PC-3 (cell line): ENCODE data around the gene HSD17B3. TPM values are rescaled to one million over a fixed set of nuclear protein-coding genes. Genes with fewer than 3 reads are reported as not detected.

Source experiments
- ATAC-seq: fragments of 200-7000 bp; cut with Tn5 transposase; 2 replicates; pipeline ENCODE4 v1.9.1; 2020; ENCODE audit warnings: mild to moderate bottlenecking, moderate library complexity
- BruUV-seq: library from RNA; stranded (reverse); fragments of 400-500 nt; replicated peaks from 2 replicates; lab custom pipeline; 2021; lab: Mats Ljungman, UMichigan
- CTCF ChIA-PET: fragments of 300-600 bp; sonication (Branson Sonifier 250); formaldehyde crosslinking; loops from one replicate; lab custom pipeline; 2022; ENCODE audit warnings: antibody characterized with exemption; lab: Charles Lee
- POLR2A ChIA-PET: fragments of 300-600 bp; sonication (Branson Sonifier 250); formaldehyde crosslinking; loops from one replicate; lab custom pipeline; 2022; ENCODE audit warnings: antibody characterized with exemption; ENCODE audit not compliant: unreplicated experiment; lab: Charles Lee
- DNase-seq: peaks from one replicate; pipeline ENCODE4 v3.0.0-alpha.2; 2015
- H2AFZ ChIP-seq: fragments of 300-600 bp; sonication (generic); 2 replicates; pipeline ENCODE4 v1.6.0; 2016; ENCODE audit warnings: antibody characterized with exemption, low read length
- H3F3A ChIP-seq: fragments of 300-600 bp; sonication (generic); one replicate; pipeline ENCODE4 v1.6.0; 2017; ENCODE audit warnings: antibody characterized with exemption, low read length, control low read depth, mild to moderate bottlenecking; ENCODE audit not compliant: unreplicated experiment
- H3K27ac ChIP-seq: fragments of 300-600 bp; sonication (generic); 2 replicates; pipeline ENCODE4 v1.5.1; 2016; ENCODE audit warnings: mild to moderate bottlenecking, low read length
- H3K27me3 ChIP-seq: fragments of 300-600 bp; sonication (generic); 2 replicates; pipeline ENCODE4 v1.6.1; 2016; ENCODE audit warnings: low read length, mixed read lengths
- H3K36me3 ChIP-seq: fragments of 300-600 bp; sonication (generic); 2 replicates; pipeline ENCODE4 v1.6.1; 2016; ENCODE audit warnings: low read depth, mixed run types, low read length, mixed read lengths
- H3K4me1 ChIP-seq: fragments of 300-600 bp; sonication (generic); 2 replicates; pipeline ENCODE4 v1.5.1; 2016; ENCODE audit warnings: low read length; ENCODE audit not compliant: insufficient read depth
- H3K4me2 ChIP-seq: fragments of 300-600 bp; sonication (generic); 2 replicates; pipeline ENCODE4 v1.6.0; 2016; ENCODE audit warnings: low read length
- H3K4me3 ChIP-seq: fragments of 300-600 bp; sonication (generic); 2 replicates; pipeline ENCODE4 v1.5.1; 2016; ENCODE audit warnings: mild to moderate bottlenecking, low read length, mixed read lengths
- H3K79me2 ChIP-seq: fragments of 300-600 bp; sonication (generic); 2 replicates; pipeline ENCODE4 v1.6.1; 2017; ENCODE audit warnings: low read length, mixed read lengths
- H3K9ac ChIP-seq: fragments of 300-600 bp; sonication (generic); 2 replicates; pipeline ENCODE4 v1.6.0; 2016; ENCODE audit warnings: mild to moderate bottlenecking, low read length
- H3K9me2 ChIP-seq: fragments of 300-600 bp; sonication (generic); replicated peaks from 2 replicates; pipeline ENCODE4 v1.6.1; 2016; ENCODE audit warnings: mixed run types, low read length, mixed read lengths
- H3K9me3 ChIP-seq: fragments of 300-600 bp; sonication (generic); 2 replicates; pipeline ENCODE4 v1.6.1; 2016; ENCODE audit warnings: low read length, mixed read lengths
- H4K20me1 ChIP-seq: fragments of 300-600 bp; sonication (generic); 2 replicates; pipeline ENCODE4 v1.6.1; 2016; ENCODE audit warnings: low read length, mixed read lengths
- CTCF ChIP-seq: fragments of 300-600 bp; sonication (generic); conservative IDR thresholded peaks from 2 replicates; pipeline ENCODE4 v1.5.1; 2017; ENCODE audit warnings: antibody characterized with exemption, low read depth, mild to moderate bottlenecking, low read length
- EZH2 ChIP-seq: fragments of 300-600 bp; sonication (generic); IDR thresholded peaks from one replicate; pipeline ENCODE4 v1.6.1; 2017; ENCODE audit warnings: antibody characterized with exemption, mild to moderate bottlenecking, low read length; ENCODE audit not compliant: unreplicated experiment
- EZH2phosphoT487 ChIP-seq: fragments of 300-600 bp; sonication (generic); IDR thresholded peaks from 2 replicates; pipeline ENCODE4 v1.6.1; 2018; ENCODE audit warnings: mild to moderate bottlenecking, antibody characterized with exemption, low read length, borderline replicate concordance
- intact Hi-C: fragments of 100-400 bp; cut with micrococcal nuclease; formaldehyde crosslinking; loops from 2 replicates; pipeline ENCODE4 v1.9.0; 2023
- total RNA-seq: library from RNA; depleted of rRNA; stranded (reverse); fragments of >200 nt; gene quantifications from 2 replicates; pipeline ENCODE4 v1.2.3, GENCODE V29; 2014

HSD17B3 gene
- total RNA-seq, 1 experiment from 2014 or later, result 0.26 TPM

GRCh38 chr9:96243778-96244177, 58.2 kb downstream of the HSD17B3 start:
- H3K4me3 ChIP-seq, result no peak overlapping the region

GRCh38 chr9:96242811-96243210, 59.2 kb downstream of the HSD17B3 start:
- H3K27me3 ChIP-seq, result no peaks in the 10 kb centered on the region
- POLR2A ChIA-PET, result no interaction called here
- H3K4me3 ChIP-seq, result no peak overlapping the region
- H4K20me1 ChIP-seq, result no peaks in the 10 kb centered on the region
- peaks cover 12% of the 10 kb centered on the region for H3K4me1 ChIP-seq
- H2AFZ ChIP-seq, result no peak overlapping the region
- H3K79me2 ChIP-seq, result no peaks in the 10 kb centered on the region
- H3K9ac ChIP-seq, result no peak overlapping the region
- BruUV-seq, result no TSS peak
- no peaks in the 10 kb centered on the region for H3K9me3 ChIP-seq
- H3F3A ChIP-seq, result no peaks in the 10 kb centered on the region
- no peaks in the 10 kb centered on the region for H3K36me3 ChIP-seq
- ATAC-seq (no peak), DNase-seq (no peak)
- CTCF ChIA-PET, result no interaction called here
- no peak overlapping the region for H3K27ac ChIP-seq
- H3K4me2 ChIP-seq, result no peak overlapping the region
- intact Hi-C loops, result no loop called here
- no peaks in the 10 kb centered on the region for H3K9me2 ChIP-seq
- TF ChIP-seq EZH2phosphoT487 (no peak), EZH2 (no peak), CTCF (no peak)

More at GRCh38 chr9:96243778-96244177, 58.2 kb downstream of the HSD17B3 start:
- BruUV-seq, result no TSS peak
- intact Hi-C loops, result no loop called here
- DNase-seq (no peak), ATAC-seq (no peak)
- Histone ChIP-seq H2AFZ (no peak overlapping the region), H3K27ac (no peak overlapping the region), H4K20me1 (no peaks in the 10 kb centered on the region), H3K9ac (no peak overlapping the region), H3K27me3 (no peaks in the 10 kb centered on the region), H3K79me2 (no peaks in the 10 kb centered on the region), H3K9me2 (no peaks in the 10 kb centered on the region), H3K9me3 (no peaks in the 10 kb centered on the region), H3K36me3 (no peaks in the 10 kb centered on the region), H3K4me1 (peaks cover 12% of the 10 kb centered on the region), H3K4me2 (no peak overlapping the region), H3F3A (no peaks in the 10 kb centered on the region)
- CTCF ChIA-PET, result no interaction called here
- no peak for TF ChIP-seq EZH2
- no peak for TF ChIP-seq EZH2phosphoT487
- TF ChIP-seq CTCF, result no peak
- POLR2A ChIA-PET, result no interaction called here

- 0 out of 2 replicates have a peak overlapping the region, but pooled peaks have one; percentile 3 for H3K4me2 ChIP-seq
- no peak overlapping the region for H3K27ac ChIP-seq
- no peaks in the 10 kb centered on the region for H3K36me3 ChIP-seq
- no peaks in the 10 kb centered on the region for H3K9me2 ChIP-seq
- H3K9ac ChIP-seq, result no peak overlapping the region
- DNase-seq (peak; percentile 86), ATAC-seq (peak; percentile 94)
- no peak overlapping the region for H2AFZ ChIP-seq
- intact Hi-C loops, result no loop called here
- no peak overlapping the region for H3K4me3 ChIP-seq
- CTCF ChIA-PET, result no interaction called here
- BruUV-seq, result no TSS peak
- TF ChIP-seq CTCF, result no peak
- TF ChIP-seq EZH2phosphoT487, result no peak
- TF ChIP-seq EZH2, result no peak
- POLR2A ChIA-PET, result no interaction called here
- H3K9me3 ChIP-seq, result no peaks in the 10 kb centered on the region
- H3F3A ChIP-seq, result no peaks in the 10 kb centered on the region
- H3K4me1 ChIP-seq, result peaks cover 12% of the 10 kb centered on the region
- H4K20me1 ChIP-seq, result no peaks in the 10 kb centered on the region
- H3K27me3 ChIP-seq, result no peaks in the 10 kb centered on the region
- no peaks in the 10 kb centered on the region for H3K79me2 ChIP-seq
These were observed 60.6 kb downstream of the HSD17B3 start for GRCh38 chr9:96241391-96241809.
